Kidney (tissue), 14 donors: ENCODE results near the gene ABTB2. TPM values are rescaled to one million over a fixed set of nuclear protein-coding genes. Genes with fewer than 3 reads are reported as not detected.

ENCODE experiments used
- DNase-seq, 5 donors: peaks; one replicate each; pipeline ENCODE4 v3.0.0-alpha.2; 2013 to 2020
- FAIRE-seq: peaks from 2 replicates; lab custom pipeline; 2012; peaks lifted over from hg19 to GRCh38; lab: Jason Lieb, UNC
- H3K27ac ChIP-seq, 2 donors: one replicate each; pipeline ENCODE4 v1.7.0; 2013; ENCODE audit warnings: low read depth in 2 of 2, low read length in 2 of 2, inconsistent platforms in 1 of 2
- H3K27me3 ChIP-seq: one replicate; pipeline ENCODE4 v1.7.1; 2013; ENCODE audit warnings: low read length, inconsistent platforms; ENCODE audit not compliant: control insufficient read depth, insufficient read depth
- H3K36me3 ChIP-seq, 3 donors: one replicate each; pipeline versions ENCODE4 v1.7.0 to v1.7.1; 2013; ENCODE audit warnings: low read length in 3 of 3, control low read depth in 1 of 3, inconsistent platforms in 1 of 3; ENCODE audit not compliant: insufficient read depth in 3 of 3, control insufficient read depth in 2 of 3
- H3K4me1 ChIP-seq, 3 donors: one replicate each; pipeline versions ENCODE4 v1.7.0 to v1.7.1; 2013; ENCODE audit warnings: low read length in 3 of 3, inconsistent platforms in 1 of 3, low read depth in 1 of 3; ENCODE audit not compliant: control insufficient read depth in 2 of 3, insufficient read depth in 2 of 3
- H3K4me3 ChIP-seq, 3 donors: one replicate each; pipeline versions ENCODE4 v1.7.0 to v1.8.1; 2013; ENCODE audit warnings: low read length in 3 of 3, control low read depth in 1 of 3, inconsistent platforms in 1 of 3
- H3K9ac ChIP-seq, 3 donors: one replicate each; pipeline versions ENCODE4 v1.7.0 to v1.7.1; 2013; ENCODE audit warnings: low read length in 3 of 3, control low read depth in 1 of 3, inconsistent platforms in 1 of 3
- H3K9me3 ChIP-seq, 3 donors: one replicate each; pipeline versions ENCODE4 v1.7.0 to v1.7.1; 2013; ENCODE audit warnings: low read length in 3 of 3, control low read depth in 1 of 3, inconsistent platforms in 1 of 3; ENCODE audit not compliant: control insufficient read depth in 2 of 3, insufficient read depth in 1 of 3
- intact Hi-C: fragments of 100-400 bp; cut with DNase I; formaldehyde crosslinking; loops from one replicate; pipeline ENCODE4 v1.11.1; 2022
- polyA plus RNA-seq: library from polyadenylated mRNA; stranded (reverse); fragments of 350-450 nt; fragmentation: Illumina TruSeq; extraction: RNeasy Lipid Tissue Mini Kit (QIAGEN cat#74804); gene quantifications from one replicate; pipeline ENCODE4 v1.2.3, GENCODE V29; 2014; ENCODE audit warnings: low read depth, low replicate concordance; ENCODE audit not compliant: insufficient read depth
- total RNA-seq: library from RNA; stranded (reverse); fragmentation: NEBNext Ultra II Directional; extraction: Animal tissue kit (Norgen Biotek cat#: 25700); gene quantifications from one replicate; pipeline ENCODE4 v1.2.1, GENCODE V29; 2021
- TF ChIP-seq, protein P1 (sequence below): IDR thresholded peaks from 3 replicates; pipeline ENCODE4 v1.5.1; 2012; ENCODE audit warnings: mild to moderate bottlenecking, moderate library complexity, borderline replicate concordance; ENCODE audit not compliant: insufficient read depth; ENCODE audit errors: extremely low read depth
- donor health status: control.
- donor health status: control.
- donor health status: control.
- donor health status: control.
- donor health status: control.
- donor health status: DM: yes; HTN: yes; CAD: no.
- donor health status: Normal renal cell carcinoma (clear cell type).

ABTB2 gene
- total and polyA plus RNA-seq, 2 donors from 2014 or later, result 7.6 to 22.1 TPM

- Histone ChIP-seq H3K27ac (peak overlapping the region in 1 of 2 donors; percentile 85), H3K4me3 (no peak overlapping the region), H3K9me3 (no peaks in the 10 kb centered on the region), H3K4me1 (peaks cover 0 to 36% (median 19%) of the 10 kb centered on the region in 3 donors), H3K36me3 (no peaks in the 10 kb centered on the region), H3K27me3 (no peaks in the 10 kb centered on the region), H3K9ac (no peak overlapping the region)
- TF ChIP-seq, protein P1, sequence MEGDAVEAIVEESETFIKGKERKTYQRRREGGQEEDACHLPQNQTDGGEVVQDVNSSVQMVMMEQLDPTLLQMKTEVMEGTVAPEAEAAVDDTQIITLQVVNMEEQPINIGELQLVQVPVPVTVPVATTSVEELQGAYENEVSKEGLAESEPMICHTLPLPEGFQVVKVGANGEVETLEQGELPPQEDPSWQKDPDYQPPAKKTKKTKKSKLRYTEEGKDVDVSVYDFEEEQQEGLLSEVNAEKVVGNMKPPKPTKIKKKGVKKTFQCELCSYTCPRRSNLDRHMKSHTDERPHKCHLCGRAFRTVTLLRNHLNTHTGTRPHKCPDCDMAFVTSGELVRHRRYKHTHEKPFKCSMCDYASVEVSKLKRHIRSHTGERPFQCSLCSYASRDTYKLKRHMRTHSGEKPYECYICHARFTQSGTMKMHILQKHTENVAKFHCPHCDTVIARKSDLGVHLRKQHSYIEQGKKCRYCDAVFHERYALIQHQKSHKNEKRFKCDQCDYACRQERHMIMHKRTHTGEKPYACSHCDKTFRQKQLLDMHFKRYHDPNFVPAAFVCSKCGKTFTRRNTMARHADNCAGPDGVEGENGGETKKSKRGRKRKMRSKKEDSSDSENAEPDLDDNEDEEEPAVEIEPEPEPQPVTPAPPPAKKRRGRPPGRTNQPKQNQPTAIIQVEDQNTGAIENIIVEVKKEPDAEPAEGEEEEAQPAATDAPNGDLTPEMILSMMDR, result no peak
- FAIRE-seq, result no peak
- no peak for DNase-seq
- intact Hi-C loops, result no loop called here
These were observed 12.3 kb downstream of the ABTB2 start for GRCh38 chr11:34345540-34345876.

- Histone ChIP-seq H3K27me3 (no peaks in the 10 kb centered on the region), H3K36me3 (no peaks in the 10 kb centered on the region), H3K9me3 (no peaks in the 10 kb centered on the region), H3K4me1 (peaks cover 0 to 36% (median 19%) of the 10 kb centered on the region in 3 donors), H3K9ac (no peak overlapping the region), H3K4me3 (no peak overlapping the region), H3K27ac (peak overlapping the region; percentile 51 to 85)
- intact Hi-C loops, result no loop called here
- FAIRE-seq, result no peak
- TF ChIP-seq, protein P1, result no peak
- peak in 1 of 5 donors; percentile 76 for DNase-seq
These were observed 12.9 kb downstream of the ABTB2 start for GRCh38 chr11:34344768-34345539.

GRCh38 chr11:34344410-34344767, 13.4 kb downstream of the ABTB2 start:
- DNase-seq (no peak), FAIRE-seq (no peak)
- TF ChIP-seq, protein P1, result no peak
- Histone ChIP-seq H3K9me3 (no peaks in the 10 kb centered on the region), H3K36me3 (no peaks in the 10 kb centered on the region), H3K4me3 (no peak overlapping the region), H3K4me1 (peaks cover 0 to 36% (median 18%) of the 10 kb centered on the region in 3 donors), H3K27ac (peak overlapping the region; percentile 51 to 85), H3K27me3 (no peaks in the 10 kb centered on the region), H3K9ac (no peak overlapping the region)
- intact Hi-C loops, result no loop called here

DNA sequence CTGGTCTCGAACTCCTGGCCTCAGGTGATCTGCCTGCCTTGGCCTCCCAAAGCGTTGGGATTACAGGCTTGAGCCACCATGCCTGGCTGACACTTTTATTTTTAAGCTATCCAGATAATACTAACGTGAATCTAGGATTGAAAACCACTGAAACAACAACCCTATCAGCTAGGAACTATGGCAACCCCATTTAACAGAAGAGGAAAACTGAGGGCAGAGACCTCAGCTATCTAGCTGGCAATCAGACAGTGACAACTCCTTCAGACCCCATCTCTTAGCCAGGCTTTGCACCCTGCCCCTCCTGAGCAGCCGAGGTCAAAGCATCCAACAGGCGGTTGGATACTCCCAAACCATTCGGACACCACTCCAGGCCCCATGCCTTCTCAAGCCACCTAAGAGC, 14.1 kb downstream of the ABTB2 start:
- Histone ChIP-seq H3K36me3 (no peaks in the 10 kb centered on the region), H3K27ac (no peak overlapping the region), H3K9ac (no peak overlapping the region), H3K4me3 (no peak overlapping the region), H3K9me3 (no peaks in the 10 kb centered on the region), H3K27me3 (no peaks in the 10 kb centered on the region), H3K4me1 (peaks cover 0 to 31% (median 18%) of the 10 kb centered on the region in 3 donors)
- FAIRE-seq (no peak), DNase-seq (no peak)
- intact Hi-C loops, result no loop called here
- TF ChIP-seq, protein P1, result no peak
